Neural progenitor cell (in vitro differentiated cells): ENCODE results near the gene MAST2.

Experiments used
- EZH2 ChIP-seq: fragments of 200-600 bp; sonication (generic); IDR thresholded peaks from 2 replicates; pipeline ENCODE4 v1.6.1; 2017; ENCODE audit warnings: antibody characterized with exemption, mild to moderate bottlenecking, moderate library complexity
- TF ChIP-seq, protein P1 (sequence below): fragments of 200-600 bp; sonication (generic); IDR thresholded peaks from 2 replicates; pipeline ENCODE4 v1.5.1; 2017; ENCODE audit warnings: antibody characterized with exemption, mild to moderate bottlenecking

GRCh38 chr1:45892068-45892785, 88.8 kb downstream of the MAST2 start:
- TF ChIP-seq, protein P1, sequence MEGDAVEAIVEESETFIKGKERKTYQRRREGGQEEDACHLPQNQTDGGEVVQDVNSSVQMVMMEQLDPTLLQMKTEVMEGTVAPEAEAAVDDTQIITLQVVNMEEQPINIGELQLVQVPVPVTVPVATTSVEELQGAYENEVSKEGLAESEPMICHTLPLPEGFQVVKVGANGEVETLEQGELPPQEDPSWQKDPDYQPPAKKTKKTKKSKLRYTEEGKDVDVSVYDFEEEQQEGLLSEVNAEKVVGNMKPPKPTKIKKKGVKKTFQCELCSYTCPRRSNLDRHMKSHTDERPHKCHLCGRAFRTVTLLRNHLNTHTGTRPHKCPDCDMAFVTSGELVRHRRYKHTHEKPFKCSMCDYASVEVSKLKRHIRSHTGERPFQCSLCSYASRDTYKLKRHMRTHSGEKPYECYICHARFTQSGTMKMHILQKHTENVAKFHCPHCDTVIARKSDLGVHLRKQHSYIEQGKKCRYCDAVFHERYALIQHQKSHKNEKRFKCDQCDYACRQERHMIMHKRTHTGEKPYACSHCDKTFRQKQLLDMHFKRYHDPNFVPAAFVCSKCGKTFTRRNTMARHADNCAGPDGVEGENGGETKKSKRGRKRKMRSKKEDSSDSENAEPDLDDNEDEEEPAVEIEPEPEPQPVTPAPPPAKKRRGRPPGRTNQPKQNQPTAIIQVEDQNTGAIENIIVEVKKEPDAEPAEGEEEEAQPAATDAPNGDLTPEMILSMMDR, result no peak
- no peak for TF ChIP-seq EZH2
